HG03439 (cell line): ENCODE data around the gene C2CD3.
"Not testable (repeated sequence)": the region's sequence is repeated elsewhere in the genome, so short reads cannot be mapped to it uniquely, and the experiment has no call there.

ENCODE experiments used
- ATAC-seq: cut with Tn5 transposase; IDR thresholded peaks from one replicate; pipeline ENCODE4 v1.9.1; 2021; ENCODE audit warnings: mild to moderate bottlenecking, moderate library complexity; ENCODE audit not compliant: unreplicated experiment

C2CD3 gene

GRCh38 chr11:74006743-74007304, 164.0 kb downstream of the C2CD3 start:
- ATAC-seq = no peak

DNA sequence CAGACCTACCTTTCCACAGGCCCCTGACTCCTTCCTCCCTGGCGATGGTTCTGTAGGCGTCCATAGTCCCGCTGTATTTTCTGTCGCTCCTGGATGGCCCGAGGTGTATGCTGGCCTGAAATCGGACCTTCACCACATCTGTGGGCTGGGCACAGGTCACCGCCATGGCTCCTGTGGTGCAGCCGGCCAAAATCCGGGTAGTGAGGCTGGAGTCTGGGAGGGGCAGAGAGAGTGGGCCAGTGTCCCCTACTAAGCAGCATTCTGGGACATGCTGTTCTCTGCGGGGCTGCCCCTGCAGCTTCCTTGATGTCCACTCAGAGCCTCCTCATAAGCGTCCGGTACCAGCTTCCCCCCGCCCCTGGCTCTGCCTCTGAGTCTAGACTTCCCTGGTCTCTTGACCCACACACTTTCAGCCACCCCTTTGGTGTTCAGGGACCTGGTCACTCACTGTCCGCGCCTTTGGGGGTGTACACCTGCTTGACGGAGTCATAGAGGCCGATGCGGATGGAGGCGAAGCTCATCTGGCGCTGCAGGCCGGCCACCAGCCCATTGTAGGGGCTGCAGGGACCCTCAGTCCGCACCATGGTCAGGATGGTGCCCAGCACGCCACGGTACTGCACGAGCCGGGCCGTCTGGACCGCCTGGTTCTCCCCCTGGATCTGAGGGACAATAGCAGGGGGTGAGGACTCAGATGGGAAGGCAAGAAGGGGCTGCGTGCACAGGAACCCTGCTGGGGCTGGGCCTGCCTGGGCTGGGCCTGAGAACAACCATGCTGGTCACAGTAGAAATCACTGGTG, 164.9 kb downstream of the C2CD3 start:
- no peak for ATAC-seq

DNA sequence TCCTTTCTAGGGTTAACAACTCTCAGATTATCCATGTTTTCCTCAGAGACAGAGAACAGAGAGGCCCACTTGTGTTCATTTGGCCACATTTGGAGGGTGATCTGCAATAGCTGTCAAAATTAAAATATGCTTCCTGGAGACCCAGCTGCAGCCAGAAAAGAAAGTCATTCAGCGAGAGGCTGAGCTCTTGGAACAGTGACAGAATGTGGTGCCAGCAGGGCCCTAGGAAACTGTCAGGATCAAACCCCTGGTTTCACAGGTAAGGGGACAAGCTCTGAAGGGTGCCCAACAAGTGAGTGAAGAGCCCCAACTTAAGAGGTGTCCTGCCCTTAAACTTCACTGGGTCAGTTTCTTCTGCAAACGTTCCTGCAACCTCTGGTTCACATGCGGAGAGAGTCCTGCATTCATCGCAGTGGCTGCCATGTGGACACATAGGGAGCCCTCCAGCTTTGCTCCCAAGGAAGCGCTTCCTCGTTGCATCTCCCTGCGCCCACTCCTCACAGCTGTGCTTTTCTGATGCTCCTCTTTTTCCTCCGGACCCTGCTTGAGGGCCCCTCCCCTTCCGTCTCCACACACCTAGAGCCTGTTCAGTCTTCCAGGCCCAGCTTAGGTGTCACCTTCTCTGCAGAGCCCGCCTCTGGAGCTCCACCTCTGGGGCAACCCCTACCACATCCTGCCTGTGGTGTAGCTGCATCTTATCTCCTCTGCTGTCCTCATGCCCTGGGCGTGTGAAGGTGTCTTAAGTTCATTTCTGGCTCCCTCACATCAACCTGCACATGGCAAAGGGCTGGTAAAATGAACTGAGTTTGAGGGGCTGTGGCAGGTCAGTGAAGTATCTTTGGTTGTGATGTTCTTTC, 165.8 kb downstream of the C2CD3 start:
- no peak for ATAC-seq

GRCh38 chr11:74004046-74004695, 166.6 kb downstream of the C2CD3 start:
- no peak for ATAC-seq

- no peak for ATAC-seq
Measured at GRCh38 chr11:74002832-74003231, 168.0 kb downstream of the C2CD3 start.

- ATAC-seq = no peak
Measured at GRCh38 chr11:74001822-74002286, 168.9 kb downstream of the C2CD3 start.

DNA sequence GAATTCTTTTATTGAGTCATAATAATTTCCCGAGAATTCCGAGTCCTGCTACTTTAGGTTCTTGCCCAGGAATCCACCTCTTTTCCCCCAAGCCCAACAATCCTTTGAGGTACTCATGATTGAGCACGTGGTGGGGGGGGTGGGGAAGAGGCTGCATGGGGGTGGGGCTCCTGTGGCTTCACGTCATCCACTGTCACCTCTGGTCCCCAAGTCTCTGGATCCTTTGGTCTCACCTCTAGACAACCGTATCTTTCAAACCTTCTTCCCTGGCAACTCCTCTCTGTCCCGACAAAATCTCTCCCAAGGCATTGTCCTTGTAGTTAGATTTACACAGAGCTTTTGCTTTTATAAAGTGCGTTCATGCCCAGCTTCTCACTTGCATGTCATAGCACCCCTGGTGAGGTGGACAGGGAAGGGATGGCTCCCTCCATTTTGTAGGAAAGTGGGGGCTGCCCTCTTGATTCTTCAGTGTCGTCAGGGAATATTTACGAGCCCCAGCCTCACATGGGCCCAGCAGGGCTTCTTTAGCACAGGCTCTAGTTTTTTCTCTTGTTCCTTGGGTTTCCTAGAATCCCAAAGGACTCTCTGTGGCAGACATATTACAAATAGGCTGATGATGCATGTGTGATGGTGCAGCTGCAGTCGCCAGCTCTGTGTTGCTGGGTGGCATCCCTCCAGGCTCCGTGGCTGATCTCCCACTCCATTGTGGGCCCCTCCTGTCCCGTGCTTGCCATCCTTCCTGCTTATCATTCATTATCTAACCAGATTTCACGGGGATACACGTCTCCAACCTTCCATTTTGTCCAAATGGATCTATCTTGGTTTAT, 170.3 kb downstream of the C2CD3 start:
- no peak for ATAC-seq

- ATAC-seq = no peak
Measured at GRCh38 chr11:73999581-74000306, 171.1 kb downstream of the C2CD3 start.

GRCh38 chr11:73998846-73999575, 171.8 kb downstream of the C2CD3 start:
- no peak for ATAC-seq

- no peak for ATAC-seq
Measured at GRCh38 chr11:73997120-73997770, 173.6 kb downstream of the C2CD3 start.

DNA sequence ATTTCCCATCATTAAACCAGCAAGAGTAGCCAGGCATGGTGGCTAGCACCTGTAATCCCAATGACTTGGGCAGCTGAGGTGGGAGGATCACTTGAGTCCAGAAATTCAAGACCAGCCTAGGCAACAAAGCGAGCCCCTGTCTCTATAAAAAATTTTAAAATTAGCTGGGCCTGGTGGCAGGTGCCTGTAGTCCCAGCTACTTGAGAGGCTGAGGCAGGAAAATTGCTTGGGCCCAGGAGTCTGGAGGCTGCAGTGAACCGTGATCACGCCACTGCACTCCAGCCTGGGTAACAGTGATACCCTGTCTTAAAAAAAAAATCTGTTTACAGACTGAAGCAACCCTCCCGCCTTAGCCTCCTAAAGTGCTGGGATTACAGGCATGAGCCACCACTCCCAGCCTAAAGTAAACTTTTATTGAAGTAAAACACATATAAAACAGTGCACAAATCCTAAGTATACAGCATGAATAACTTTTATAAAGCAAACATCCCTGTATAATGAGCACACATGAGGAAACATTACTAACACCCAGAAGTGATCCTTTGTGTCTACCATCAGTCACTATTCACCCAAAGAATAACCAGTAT, 174.5 kb downstream of the C2CD3 start:
- no peak for ATAC-seq

- no peak for ATAC-seq
Measured at GRCh38 chr11:73995731-73996130, 175.1 kb downstream of the C2CD3 start.

DNA sequence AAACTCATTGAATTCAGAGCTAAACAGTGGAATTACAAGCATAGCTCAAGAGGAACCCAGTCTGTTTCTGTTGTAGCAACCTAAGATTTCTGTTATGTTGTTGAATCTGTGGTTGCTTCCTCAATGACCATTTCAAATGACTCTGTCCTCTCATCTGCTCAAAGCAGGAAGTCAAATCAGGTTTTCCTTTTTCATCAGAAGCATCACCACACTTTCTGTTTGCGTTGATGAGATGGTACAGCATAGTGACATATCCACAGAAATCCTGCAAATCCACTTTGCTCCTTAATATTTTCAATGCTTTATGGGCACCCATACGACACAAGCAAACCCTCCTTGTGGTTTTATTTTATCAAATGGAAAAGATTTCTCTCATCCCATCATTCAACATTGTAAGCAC, 175.6 kb downstream of the C2CD3 start:
- ATAC-seq = no peak

DNA sequence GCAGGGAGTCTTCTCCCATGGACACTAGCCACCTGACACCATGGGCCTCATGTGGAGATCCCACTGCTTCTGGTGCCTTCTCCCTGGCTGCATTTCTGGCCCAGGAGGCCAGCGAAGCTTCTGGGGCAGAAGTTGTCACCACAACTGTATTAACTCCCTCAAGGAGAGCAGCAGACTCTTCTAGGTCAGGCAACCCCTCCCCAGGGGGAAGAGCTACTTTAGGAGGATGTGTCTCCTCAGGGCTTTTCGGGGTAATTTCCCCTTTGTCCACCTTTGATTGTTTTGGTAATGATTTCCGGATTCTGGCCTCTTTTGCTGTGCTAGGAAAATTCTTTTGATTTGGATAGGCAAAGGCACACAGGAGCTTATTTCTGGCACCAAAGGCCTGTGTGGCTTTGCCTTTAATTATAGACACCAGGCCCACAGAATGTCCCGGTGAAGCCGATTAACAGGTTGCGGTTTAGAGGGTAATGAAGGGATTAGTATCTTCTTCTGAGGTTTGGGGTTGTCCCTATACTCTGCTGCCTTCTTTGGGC, 179.3 kb downstream of the C2CD3 start:
- ATAC-seq = no peak

DNA sequence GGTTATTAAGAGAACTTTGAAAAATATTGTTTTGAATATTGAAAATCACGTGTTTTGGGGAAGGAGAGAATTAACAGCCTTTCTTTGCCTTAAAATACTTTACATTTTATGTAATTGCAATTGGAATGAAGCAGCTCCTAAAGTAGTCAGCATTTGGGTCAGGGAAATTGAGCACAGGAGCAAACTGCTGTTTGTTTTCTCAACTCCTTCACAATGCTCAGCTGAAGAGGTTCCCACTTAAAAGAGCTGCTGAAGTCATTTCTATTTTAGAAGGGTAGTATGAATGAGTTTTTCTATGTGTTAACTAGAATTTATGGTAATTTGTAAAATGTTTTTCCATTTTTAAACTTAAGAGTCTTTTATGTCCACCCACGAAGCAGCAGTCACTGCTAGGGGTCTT, 180.1 kb downstream of the C2CD3 start:
- ATAC-seq = no peak

DNA sequence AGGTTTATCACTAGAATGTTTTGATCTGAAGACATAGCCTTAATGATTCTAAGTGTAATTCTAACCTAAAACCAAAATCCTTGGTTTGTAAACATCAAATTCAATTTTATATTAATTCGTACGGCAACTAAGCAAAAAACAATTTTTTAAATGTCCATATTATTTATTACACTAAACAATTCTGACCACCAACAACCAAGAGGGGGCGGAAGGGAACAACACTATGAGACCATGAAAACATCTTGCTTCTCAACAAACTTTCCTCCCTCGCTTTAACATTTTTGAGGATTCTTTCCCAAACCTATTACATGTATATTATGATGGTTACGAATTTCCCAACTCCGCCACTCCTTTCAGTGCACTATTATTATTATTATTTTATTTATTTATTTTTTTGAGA, 181.6 kb downstream of the C2CD3 start:
- ATAC-seq = no peak

DNA sequence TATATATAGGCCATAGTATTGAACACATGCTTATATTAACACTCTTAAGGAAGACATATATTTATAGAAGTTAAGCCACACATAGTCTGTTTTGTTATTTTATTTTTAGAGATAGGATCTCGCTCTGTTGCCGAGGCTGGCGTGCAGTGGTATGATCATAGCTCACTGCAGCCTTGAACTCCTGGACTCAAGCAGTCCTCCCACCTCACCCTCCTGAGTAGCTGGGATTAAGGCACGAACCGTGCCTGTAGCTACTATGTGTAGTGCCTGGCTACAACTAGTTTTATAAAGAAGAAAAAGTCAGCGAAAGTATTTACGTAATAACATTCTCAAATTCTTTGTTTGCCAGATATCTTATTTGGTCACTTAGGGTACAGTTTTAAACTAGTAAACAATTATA, 182.6 kb downstream of the C2CD3 start:
- no peak for ATAC-seq

DNA sequence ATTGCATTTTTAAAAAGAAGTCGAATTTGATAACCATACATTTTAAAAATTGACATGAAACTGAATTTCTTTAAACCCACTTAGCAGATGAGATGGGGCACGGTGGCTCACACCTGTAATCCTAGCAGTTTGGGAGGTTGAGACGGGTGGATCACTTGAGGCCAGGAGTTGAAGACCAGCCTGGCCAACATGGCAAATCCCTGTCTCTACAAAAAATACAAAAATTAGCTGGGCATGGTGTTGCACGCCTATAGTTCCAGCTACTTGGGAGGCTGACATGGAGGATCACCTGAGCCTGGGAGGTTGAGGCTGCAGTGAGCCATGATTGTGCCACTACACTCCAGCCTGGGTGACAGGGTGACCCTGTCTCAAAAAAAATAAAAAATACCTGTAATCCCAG, 185.1 kb downstream of the C2CD3 start:
- ATAC-seq = not testable (repeated sequence)
